HCT116 (cell line): ENCODE data around the gene TMEM25. TPM values are rescaled to one million over a fixed set of nuclear protein-coding genes. Genes with fewer than 3 reads are reported as not detected.
A peak's percentile ranks its signal among the peaks of the same experiment; 100 is the strongest.

ENCODE experiments used
- ATAC-seq: fragments of 200-7000 bp; cut with Tn5 transposase; 2 replicates; pipeline ENCODE4 v1.9.1; 2020; ENCODE audit warnings: mild to moderate bottlenecking, moderate library complexity
- BruUV-seq: library from RNA; stranded (reverse); fragments of 400-500 nt; replicated peaks from 2 replicates; lab custom pipeline; 2021; lab: Mats Ljungman, UMichigan
- CTCF ChIA-PET: fragments of 300-600 bp; sonication (Branson Sonifier 250); formaldehyde crosslinking; loops from one replicate; lab custom pipeline; 2021; ENCODE audit warnings: antibody characterized with exemption; lab: Charles Lee
- POLR2A ChIA-PET: fragments of 300-600, 350-600 bp; sonication (Branson Sonifier 250); formaldehyde crosslinking; loops from one replicate; lab custom pipeline; 2021; ENCODE audit warnings: antibody characterized with exemption; lab: Charles Lee
- RAD21 ChIA-PET, 2 experiments: fragments of 300-600 bp; sonication (Branson Sonifier 250); formaldehyde crosslinking; loops; one replicate each; lab custom pipeline; 2023; ENCODE audit warnings: low total read pairs in 2 of 2; ENCODE audit not compliant: uncharacterized antibody in 2 of 2, unreplicated experiment in 2 of 2, low non-redundant PET in 1 of 2; lab: Charles Lee
- DNase-seq: peaks from one replicate; pipeline ENCODE4 v3.0.0-alpha.2; 2010; ENCODE audit warnings: low read depth, low spot score
- H2AFZ ChIP-seq: fragments of 200-600 bp; shearing (Covaris generic), sonication (generic); 2 replicates; pipeline ENCODE4 v1.6.1; 2017; ENCODE audit warnings: low read depth, mixed run types, mixed read lengths, antibody characterized with exemption, low read length; ENCODE audit not compliant: poor library complexity, severe bottlenecking
- H3K27ac ChIP-seq: 2 replicates; pipeline ENCODE4 v1.5.1; 2012; ENCODE audit warnings: low read depth, low read length
- H3K27me3 ChIP-seq: fragments of 200-600 bp; sonication (generic); 2 replicates; pipeline ENCODE4 v1.6.1; 2016; ENCODE audit warnings: mixed run types, low read length, mixed read lengths; ENCODE audit not compliant: insufficient read depth
- H3K36me3 ChIP-seq, 2 experiments: fragments of 200-500 bp in 1 of 2; fragments of 200-600 bp in 1 of 2; sonication (Bioruptor generic) in 1 of 2; sonication (generic) in 1 of 2; 2 replicates each; pipeline versions ENCODE4 v1.5.1 to v1.6.1; 2014 to 2016; ENCODE audit warnings: low read length in 2 of 2, inconsistent platforms in 1 of 2, mixed read lengths in 1 of 2, mixed run types in 1 of 2; ENCODE audit not compliant: insufficient read depth in 2 of 2, control insufficient read depth in 1 of 2
- H3K4me1 ChIP-seq, 2 experiments: fragments of 200-600 bp in 1 of 2; sonication (generic) in 1 of 2; 2 replicates each; pipeline versions ENCODE4 v1.5.1 to v1.6.1; 2012 to 2017; ENCODE audit warnings: low read length in 2 of 2, inconsistent platforms in 1 of 2, mild to moderate bottlenecking in 1 of 2, mixed read lengths in 1 of 2, mixed run types in 1 of 2, moderate library complexity in 1 of 2; ENCODE audit not compliant: insufficient read depth in 2 of 2, control insufficient read depth in 1 of 2
- H3K4me2 ChIP-seq: fragments of 200-600 bp; sonication (generic); 2 replicates; pipeline ENCODE4 v1.6.1; 2017; ENCODE audit warnings: mixed run types, low read length, mixed read lengths
- H3K4me3 ChIP-seq, 2 experiments: fragments of 200-600 bp in 1 of 2; sonication (generic) in 1 of 2; replicated peaks in 1 of 2; 2 replicates each; pipeline ENCODE4 v1.5.1; 2011 to 2016; ENCODE audit warnings: low read length in 2 of 2, control low read depth in 1 of 2, low read depth in 1 of 2, mild to moderate bottlenecking in 1 of 2, mixed read lengths in 1 of 2, mixed run types in 1 of 2
- H3K79me2 ChIP-seq: fragments of 200-600 bp; sonication (generic); 2 replicates; pipeline ENCODE4 v1.6.1; 2017; ENCODE audit warnings: mild to moderate bottlenecking, mixed run types, low read length, moderate library complexity, mixed read lengths; ENCODE audit not compliant: insufficient read depth
- H3K9ac ChIP-seq: fragments of 200-600 bp; sonication (generic); 2 replicates; pipeline ENCODE4 v1.6.1; 2016; ENCODE audit warnings: low read length, mixed read lengths
- H3K9me2 ChIP-seq: fragments of 200-600 bp; sonication (generic), shearing (Covaris generic); 2 replicates; pipeline ENCODE4 v1.6.1; 2017; ENCODE audit warnings: mixed run types, mild to moderate bottlenecking, moderate library complexity; ENCODE audit not compliant: insufficient read depth
- H3K9me3 ChIP-seq, 2 experiments: fragments of 200-500 bp in 1 of 2; fragments of 200-600 bp in 1 of 2; sonication (Bioruptor generic) in 1 of 2; sonication (generic) in 1 of 2; 2 replicates each; pipeline ENCODE4 v1.6.1; 2014 to 2017; ENCODE audit warnings: low read length in 2 of 2, mixed read lengths in 2 of 2, inconsistent platforms in 1 of 2, low read depth in 1 of 2, mild to moderate bottlenecking in 1 of 2, mixed run types in 1 of 2, moderate library complexity in 1 of 2; ENCODE audit not compliant: control insufficient read depth in 1 of 2, insufficient read depth in 1 of 2
- H4K20me1 ChIP-seq: fragments of 200-600 bp; sonication (generic), shearing (Covaris generic); 2 replicates; pipeline ENCODE4 v1.6.1; 2017; ENCODE audit warnings: mixed run types, mild to moderate bottlenecking, moderate library complexity; ENCODE audit not compliant: insufficient read depth
- CEBPB ChIP-seq: IDR thresholded peaks from 2 replicates; pipeline ENCODE4 v1.6.1; 2012; ENCODE audit warnings: low read depth
- ELF1 ChIP-seq: IDR thresholded peaks from 2 replicates; pipeline ENCODE4 v1.6.1; 2012; ENCODE audit warnings: low read depth, borderline replicate concordance
- EZH2 ChIP-seq: fragments of 200-600 bp; sonication (generic); IDR thresholded peaks from 2 replicates; pipeline ENCODE4 v1.6.1; 2017; ENCODE audit warnings: antibody characterized with exemption, mixed run types
- EZH2phosphoT487 ChIP-seq: fragments of 200-600 bp; IDR thresholded peaks from 2 replicates; pipeline ENCODE4 v1.6.1; 2018; ENCODE audit warnings: antibody characterized with exemption, borderline replicate concordance
- FOSL1 ChIP-seq: IDR thresholded peaks from 2 replicates; pipeline ENCODE4 v1.6.1; 2012; ENCODE audit warnings: low read depth
- POLR2A ChIP-seq: IDR thresholded peaks from 2 replicates; pipeline ENCODE4 v1.7.0; 2011; ENCODE audit warnings: borderline replicate concordance; ENCODE audit not compliant: insufficient read depth, insufficient read length; ENCODE audit errors: extremely low read depth
- RAD21 ChIP-seq: IDR thresholded peaks from 2 replicates; pipeline ENCODE4 v1.6.1; 2012; ENCODE audit warnings: low read depth, mild to moderate bottlenecking
- SP1 ChIP-seq: IDR thresholded peaks from 2 replicates; pipeline ENCODE4 v1.6.1; 2012; ENCODE audit warnings: low read depth
- TCF7L2 ChIP-seq: IDR thresholded peaks from 2 replicates; pipeline ENCODE4 v1.7.0; 2011; ENCODE audit warnings: borderline replicate concordance, inconsistent platforms; ENCODE audit not compliant: insufficient read depth, insufficient read length; ENCODE audit errors: extremely low read depth
- ZBTB33 ChIP-seq: IDR thresholded peaks from 2 replicates; pipeline ENCODE4 v1.6.1; 2011; ENCODE audit warnings: mild to moderate bottlenecking, low read length, moderate library complexity; ENCODE audit not compliant: insufficient replicate concordance; ENCODE audit errors: extremely low read depth
- intact Hi-C: fragments of 100-400 bp; cut with micrococcal nuclease; formaldehyde crosslinking; loops from 2 replicates; pipeline ENCODE4 v1.10.0; 2022
- total RNA-seq: library from RNA; stranded (reverse); gene quantifications from one replicate; pipeline ENCODE4 v1.2.1, GENCODE V29; 2021; ENCODE audit not compliant: unreplicated experiment
- TF ChIP-seq, protein P1 (sequence below): IDR thresholded peaks from 2 replicates; pipeline ENCODE4 v1.6.1; 2012
- TF ChIP-seq, protein P2 (sequence below), 3 experiments: fragments of 200-600 bp in 1 of 3; sonication (generic) in 1 of 3; IDR thresholded peaks in 2 of 3; conservative IDR thresholded peaks in 1 of 3; 2 replicates each; pipeline ENCODE4 v1.5.1; 2012 to 2017; ENCODE audit warnings: low read depth in 2 of 3, low read length in 2 of 3, antibody characterized with exemption in 1 of 3, borderline replicate concordance in 1 of 3, control low read depth in 1 of 3, mild to moderate bottlenecking in 1 of 3, mixed read lengths in 1 of 3, mixed run types in 1 of 3, moderate library complexity in 1 of 3; ENCODE audit not compliant: insufficient read depth in 1 of 3

The TMEM25 gene
- total RNA-seq, 1 experiment from 2014 or later = 27.0 TPM

GRCh38 chr11:118532091-118532490 is 1.1 kb downstream of the TMEM25 start:
- POLR2A ChIA-PET = no interaction called here
- peak overlapping the region; percentile 89 to 94 for H3K4me3 ChIP-seq
- intact Hi-C loops = no loop called here
- RAD21 ChIA-PET = no interaction called here
- no peaks in the 10 kb centered on the region; a peak in 1 of 4 replicates for H3K36me3 ChIP-seq
- peak overlapping the region; percentile 65 for H3K9ac ChIP-seq
- H3K79me2 ChIP-seq = no peaks in the 10 kb centered on the region
- H2AFZ ChIP-seq = no peak overlapping the region
- peak overlapping the region; percentile 87 for H3K27ac ChIP-seq
- ATAC-seq (no peak), DNase-seq (no peak)
- H3K4me2 ChIP-seq = peak overlapping the region; percentile 82
- CTCF ChIA-PET = no interaction called here
- no peaks in the 10 kb centered on the region for H3K9me3 ChIP-seq
- no peaks in the 10 kb centered on the region for H3K9me2 ChIP-seq
- H3K27me3 ChIP-seq = no peaks in the 10 kb centered on the region
- H4K20me1 ChIP-seq = no peaks in the 10 kb centered on the region
- no peak for TF ChIP-seq RAD21
- no peak for TF ChIP-seq ZBTB33
- no peak for TF ChIP-seq ELF1
- TF ChIP-seq POLR2A = no peak
- TF ChIP-seq, protein P1, sequence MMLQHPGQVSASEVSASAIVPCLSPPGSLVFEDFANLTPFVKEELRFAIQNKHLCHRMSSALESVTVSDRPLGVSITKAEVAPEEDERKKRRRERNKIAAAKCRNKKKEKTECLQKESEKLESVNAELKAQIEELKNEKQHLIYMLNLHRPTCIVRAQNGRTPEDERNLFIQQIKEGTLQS = no peak
- TF ChIP-seq EZH2phosphoT487 = no peak
- TF ChIP-seq TCF7L2 = no peak
- TF ChIP-seq FOSL1 = no peak
- no peak for TF ChIP-seq SP1
- TF ChIP-seq EZH2 = no peak
- TF ChIP-seq CEBPB = no peak
- TF ChIP-seq, protein P2, sequence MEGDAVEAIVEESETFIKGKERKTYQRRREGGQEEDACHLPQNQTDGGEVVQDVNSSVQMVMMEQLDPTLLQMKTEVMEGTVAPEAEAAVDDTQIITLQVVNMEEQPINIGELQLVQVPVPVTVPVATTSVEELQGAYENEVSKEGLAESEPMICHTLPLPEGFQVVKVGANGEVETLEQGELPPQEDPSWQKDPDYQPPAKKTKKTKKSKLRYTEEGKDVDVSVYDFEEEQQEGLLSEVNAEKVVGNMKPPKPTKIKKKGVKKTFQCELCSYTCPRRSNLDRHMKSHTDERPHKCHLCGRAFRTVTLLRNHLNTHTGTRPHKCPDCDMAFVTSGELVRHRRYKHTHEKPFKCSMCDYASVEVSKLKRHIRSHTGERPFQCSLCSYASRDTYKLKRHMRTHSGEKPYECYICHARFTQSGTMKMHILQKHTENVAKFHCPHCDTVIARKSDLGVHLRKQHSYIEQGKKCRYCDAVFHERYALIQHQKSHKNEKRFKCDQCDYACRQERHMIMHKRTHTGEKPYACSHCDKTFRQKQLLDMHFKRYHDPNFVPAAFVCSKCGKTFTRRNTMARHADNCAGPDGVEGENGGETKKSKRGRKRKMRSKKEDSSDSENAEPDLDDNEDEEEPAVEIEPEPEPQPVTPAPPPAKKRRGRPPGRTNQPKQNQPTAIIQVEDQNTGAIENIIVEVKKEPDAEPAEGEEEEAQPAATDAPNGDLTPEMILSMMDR (IDR thresholded peaks at IDR 0.05 in 2 of 3, conservative IDR thresholded peaks at IDR 0.05 in 1 of 3; ENCODE audit: borderline replicate concordance in 1 of 3, insufficient read depth in 1 of 3, low read depth in 2 of 3, low read length in 2 of 3) = no peak
- BruUV-seq = no TSS peak
- peaks cover 17 to 29% of the 10 kb centered on the region in 2 experiments for H3K4me1 ChIP-seq
